Panc1 (cell line): Measurements from ENCODE around the gene MDC1.
A peak's percentile ranks its signal among the peaks of the same experiment; 100 is the strongest.

Experiments used
- TF ChIP-seq, protein P1 (sequence below): fragments of 450-650 bp; IDR thresholded peaks from 2 replicates; pipeline ENCODE4 v1.5.1; 2017; ENCODE audit warnings: mild to moderate bottlenecking
- TF ChIP-seq, protein P2 (sequence below), 2 experiments: IDR thresholded peaks; 2 replicates each; pipeline ENCODE4 v1.6.1; 2011 to 2012; ENCODE audit warnings: low read depth in 2 of 2, control low read depth in 1 of 2, low read length in 1 of 2, mild to moderate bottlenecking in 1 of 2, moderate library complexity in 1 of 2; ENCODE audit not compliant: insufficient read depth in 1 of 2

DNA sequence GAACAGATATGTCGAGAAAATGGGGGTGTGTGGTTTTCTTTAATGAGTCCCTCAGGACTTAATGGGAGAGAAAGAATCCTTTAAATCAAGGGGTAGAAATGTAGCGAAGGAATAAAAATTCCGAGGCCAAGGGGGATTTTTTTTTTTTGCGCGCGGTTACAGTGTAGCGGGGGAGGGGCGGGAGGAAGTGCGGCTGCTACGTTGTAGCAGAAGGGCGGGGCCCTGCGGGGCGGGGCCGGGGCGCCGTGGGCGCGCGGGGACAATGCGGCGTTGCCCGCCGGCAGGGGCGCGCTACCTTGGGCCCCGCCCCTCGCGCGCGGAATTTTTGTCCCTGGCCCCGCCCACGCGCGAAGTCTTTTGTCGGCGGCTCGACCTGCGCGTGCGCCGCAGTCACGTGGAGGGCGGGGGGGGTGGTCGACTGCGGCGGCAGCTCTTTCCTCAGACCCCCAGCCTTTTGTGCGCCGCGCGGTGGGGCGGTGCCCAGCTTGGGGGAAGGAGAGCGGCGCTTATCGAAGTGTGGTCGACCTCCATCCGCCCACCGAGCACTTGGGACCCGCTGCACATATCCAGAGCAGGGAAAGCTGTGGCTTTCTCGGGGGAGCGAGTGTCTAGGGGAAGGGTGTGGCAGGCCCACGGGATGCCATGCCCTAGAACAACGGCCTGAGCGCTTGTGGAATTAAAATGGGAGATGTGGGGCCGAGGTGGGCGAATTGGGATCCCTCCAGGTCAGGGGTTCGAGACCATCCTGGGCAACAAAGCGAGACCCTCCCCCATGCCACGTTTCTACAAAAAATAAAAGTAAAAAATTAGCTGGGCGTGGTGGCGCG is 4.3 kb upstream of the MDC1 start:
- TF ChIP-seq, protein P1, sequence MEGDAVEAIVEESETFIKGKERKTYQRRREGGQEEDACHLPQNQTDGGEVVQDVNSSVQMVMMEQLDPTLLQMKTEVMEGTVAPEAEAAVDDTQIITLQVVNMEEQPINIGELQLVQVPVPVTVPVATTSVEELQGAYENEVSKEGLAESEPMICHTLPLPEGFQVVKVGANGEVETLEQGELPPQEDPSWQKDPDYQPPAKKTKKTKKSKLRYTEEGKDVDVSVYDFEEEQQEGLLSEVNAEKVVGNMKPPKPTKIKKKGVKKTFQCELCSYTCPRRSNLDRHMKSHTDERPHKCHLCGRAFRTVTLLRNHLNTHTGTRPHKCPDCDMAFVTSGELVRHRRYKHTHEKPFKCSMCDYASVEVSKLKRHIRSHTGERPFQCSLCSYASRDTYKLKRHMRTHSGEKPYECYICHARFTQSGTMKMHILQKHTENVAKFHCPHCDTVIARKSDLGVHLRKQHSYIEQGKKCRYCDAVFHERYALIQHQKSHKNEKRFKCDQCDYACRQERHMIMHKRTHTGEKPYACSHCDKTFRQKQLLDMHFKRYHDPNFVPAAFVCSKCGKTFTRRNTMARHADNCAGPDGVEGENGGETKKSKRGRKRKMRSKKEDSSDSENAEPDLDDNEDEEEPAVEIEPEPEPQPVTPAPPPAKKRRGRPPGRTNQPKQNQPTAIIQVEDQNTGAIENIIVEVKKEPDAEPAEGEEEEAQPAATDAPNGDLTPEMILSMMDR: peak; percentile 63; the same call in 1 of the 2 replicates
- TF ChIP-seq, protein P2, sequence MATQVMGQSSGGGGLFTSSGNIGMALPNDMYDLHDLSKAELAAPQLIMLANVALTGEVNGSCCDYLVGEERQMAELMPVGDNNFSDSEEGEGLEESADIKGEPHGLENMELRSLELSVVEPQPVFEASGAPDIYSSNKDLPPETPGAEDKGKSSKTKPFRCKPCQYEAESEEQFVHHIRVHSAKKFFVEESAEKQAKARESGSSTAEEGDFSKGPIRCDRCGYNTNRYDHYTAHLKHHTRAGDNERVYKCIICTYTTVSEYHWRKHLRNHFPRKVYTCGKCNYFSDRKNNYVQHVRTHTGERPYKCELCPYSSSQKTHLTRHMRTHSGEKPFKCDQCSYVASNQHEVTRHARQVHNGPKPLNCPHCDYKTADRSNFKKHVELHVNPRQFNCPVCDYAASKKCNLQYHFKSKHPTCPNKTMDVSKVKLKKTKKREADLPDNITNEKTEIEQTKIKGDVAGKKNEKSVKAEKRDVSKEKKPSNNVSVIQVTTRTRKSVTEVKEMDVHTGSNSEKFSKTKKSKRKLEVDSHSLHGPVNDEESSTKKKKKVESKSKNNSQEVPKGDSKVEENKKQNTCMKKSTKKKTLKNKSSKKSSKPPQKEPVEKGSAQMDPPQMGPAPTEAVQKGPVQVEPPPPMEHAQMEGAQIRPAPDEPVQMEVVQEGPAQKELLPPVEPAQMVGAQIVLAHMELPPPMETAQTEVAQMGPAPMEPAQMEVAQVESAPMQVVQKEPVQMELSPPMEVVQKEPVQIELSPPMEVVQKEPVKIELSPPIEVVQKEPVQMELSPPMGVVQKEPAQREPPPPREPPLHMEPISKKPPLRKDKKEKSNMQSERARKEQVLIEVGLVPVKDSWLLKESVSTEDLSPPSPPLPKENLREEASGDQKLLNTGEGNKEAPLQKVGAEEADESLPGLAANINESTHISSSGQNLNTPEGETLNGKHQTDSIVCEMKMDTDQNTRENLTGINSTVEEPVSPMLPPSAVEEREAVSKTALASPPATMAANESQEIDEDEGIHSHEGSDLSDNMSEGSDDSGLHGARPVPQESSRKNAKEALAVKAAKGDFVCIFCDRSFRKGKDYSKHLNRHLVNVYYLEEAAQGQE (IDR thresholded peaks at IDR 0.05; ENCODE audit: insufficient read depth in 1 of 2, low read depth in 2 of 2, low read length in 1 of 2): 0 out of 4 replicates have a peak, but pooled peaks have one; percentile 26 to 43
